ENCODE measurements around the gene COPZ1. TPM values are rescaled to one million over a fixed set of nuclear protein-coding genes. Genes with fewer than 3 reads are reported as not detected.
A peak's percentile ranks its signal among the peaks of the same experiment; 100 is the strongest.

The COPZ1 gene
- polyA plus RNA-seq, 2 donors, result 48.8 to 85.0 TPM

DNA sequence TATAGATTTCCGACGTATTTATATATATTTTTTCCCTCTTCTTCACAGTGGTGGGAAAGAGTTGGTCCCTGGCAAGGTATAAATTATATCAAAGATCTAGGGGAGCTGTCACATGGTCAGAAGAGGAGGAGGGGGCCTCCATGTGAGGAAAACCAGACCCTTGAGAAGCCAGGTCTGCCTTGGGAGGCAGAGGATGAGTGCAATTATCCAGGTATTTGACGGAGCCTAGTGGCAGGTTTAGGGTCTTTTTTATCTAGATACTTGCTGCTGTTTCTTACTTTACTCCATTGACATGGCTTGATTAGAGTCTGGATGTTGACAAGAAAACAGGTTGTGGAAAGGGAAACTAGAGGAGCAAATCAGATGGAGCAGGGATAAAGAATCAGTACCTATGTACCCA is 5.5 kb downstream of the COPZ1 start:
- H3K27me3 ChIP-seq (ENCODE audit: control insufficient read depth in 1 of 2, insufficient read depth in 2 of 2, low read length in 2 of 2), result no peaks in the 10 kb centered on the region
- H3K4me3 ChIP-seq (ENCODE audit: low read depth in 1 of 2, low read length in 2 of 2), result no peak overlapping the region
- H3K27ac ChIP-seq (ENCODE audit: low read depth in 2 of 2, low read length in 1 of 2), result no peak overlapping the region
- H3K9me3 ChIP-seq (ENCODE audit: control insufficient read depth in 2 of 2, insufficient read depth in 1 of 2, low read depth in 1 of 2, low read length in 1 of 2), result no peaks in the 10 kb centered on the region
- H3K36me3 ChIP-seq (ENCODE audit: control insufficient read depth in 2 of 2, insufficient read depth in 2 of 2, low read length in 1 of 2), result peaks cover 0 to 2% of the 10 kb centered on the region in 2 donors
- H3K4me1 ChIP-seq (ENCODE audit: control insufficient read depth in 2 of 2, insufficient read depth in 2 of 2, low read length in 1 of 2), result no peaks in the 10 kb centered on the region
- WGBS, 2 donors, result 79% methylated on average over 3 of the region's 3 CpGs

DNA sequence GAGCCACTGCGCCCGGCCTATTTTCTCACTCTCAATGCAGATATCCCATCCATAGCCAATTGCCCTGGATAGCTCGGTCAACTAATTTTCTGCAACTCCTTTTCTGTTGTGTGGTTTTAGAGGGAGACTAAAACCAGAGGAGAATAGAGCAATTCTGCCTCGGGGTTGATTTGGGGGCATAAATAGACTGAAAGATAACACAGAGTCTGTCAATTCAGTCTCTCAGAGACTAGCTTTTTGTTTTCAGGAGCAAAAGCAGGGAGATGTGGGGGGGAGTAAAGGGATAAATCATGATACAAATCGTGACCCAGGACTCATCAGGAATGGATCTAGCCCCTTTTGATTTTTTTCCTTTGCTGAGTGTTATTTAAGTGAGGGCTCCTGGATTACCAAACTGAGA is 6.5 kb downstream of the COPZ1 start:
- H3K4me3 ChIP-seq (ENCODE audit: low read depth in 1 of 2, low read length in 2 of 2), result no peak overlapping the region
- WGBS, 2 donors, result 86 to 87% methylated on average over 5 of the region's 5 CpGs
- no peak overlapping the region for H3K27ac ChIP-seq (ENCODE audit: low read depth in 2 of 2, low read length in 1 of 2)
- peaks cover 0 to 2% of the 10 kb centered on the region in 2 donors for H3K36me3 ChIP-seq (ENCODE audit: control insufficient read depth in 2 of 2, insufficient read depth in 2 of 2, low read length in 1 of 2)
- no peaks in the 10 kb centered on the region for H3K4me1 ChIP-seq (ENCODE audit: control insufficient read depth in 2 of 2, insufficient read depth in 2 of 2, low read length in 1 of 2)
- H3K27me3 ChIP-seq (ENCODE audit: control insufficient read depth in 1 of 2, insufficient read depth in 2 of 2, low read length in 2 of 2), result no peaks in the 10 kb centered on the region
- no peaks in the 10 kb centered on the region for H3K9me3 ChIP-seq (ENCODE audit: control insufficient read depth in 2 of 2, insufficient read depth in 1 of 2, low read depth in 1 of 2, low read length in 1 of 2)

DNA sequence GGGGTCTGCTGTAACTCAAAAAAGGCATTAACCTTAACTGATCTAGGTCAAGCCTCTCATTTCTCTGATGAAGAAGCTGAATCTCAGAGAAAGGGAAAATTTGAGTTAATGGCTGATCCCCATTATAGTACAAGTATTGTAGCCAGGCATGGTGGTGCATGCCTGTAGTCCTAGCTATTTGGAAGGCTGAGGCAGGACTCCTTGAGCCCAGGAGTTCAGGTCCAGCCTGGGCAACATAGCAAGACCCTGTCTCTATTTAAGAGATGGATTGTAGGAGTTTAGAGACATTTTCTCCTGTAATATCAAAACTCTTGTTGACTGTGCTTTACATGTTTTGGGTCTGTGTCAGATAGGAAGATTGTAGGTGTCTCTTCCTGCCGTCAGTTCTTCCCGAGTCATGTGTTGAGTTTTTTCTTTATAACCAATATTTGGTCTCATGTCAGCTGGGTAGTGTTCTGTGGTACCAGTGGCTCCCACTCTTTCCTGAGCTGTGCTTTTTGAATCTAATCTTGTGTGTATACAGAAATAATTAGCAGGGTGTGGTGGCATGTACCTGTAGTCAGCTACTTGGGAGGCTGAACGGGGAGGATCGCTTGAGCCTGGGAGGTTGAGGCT is 8.6 kb downstream of the COPZ1 start:
- Histone ChIP-seq H3K27me3 (ENCODE audit: control insufficient read depth in 1 of 2, insufficient read depth in 2 of 2, low read length in 2 of 2) (no peaks in the 10 kb centered on the region), H3K4me1 (ENCODE audit: control insufficient read depth in 2 of 2, insufficient read depth in 2 of 2, low read length in 1 of 2) (no peaks in the 10 kb centered on the region), H3K9me3 (ENCODE audit: control insufficient read depth in 2 of 2, insufficient read depth in 1 of 2, low read depth in 1 of 2, low read length in 1 of 2) (no peaks in the 10 kb centered on the region), H3K36me3 (ENCODE audit: control insufficient read depth in 2 of 2, insufficient read depth in 2 of 2, low read length in 1 of 2) (peaks cover 0 to 2% of the 10 kb centered on the region in 2 donors), H3K27ac (ENCODE audit: low read depth in 2 of 2, low read length in 1 of 2) (no peak overlapping the region), H3K4me3 (ENCODE audit: low read depth in 1 of 2, low read length in 2 of 2) (no peak overlapping the region)
- 93 to 94% methylated on average over 4 of the region's 4 CpGs for WGBS, 2 donors

DNA sequence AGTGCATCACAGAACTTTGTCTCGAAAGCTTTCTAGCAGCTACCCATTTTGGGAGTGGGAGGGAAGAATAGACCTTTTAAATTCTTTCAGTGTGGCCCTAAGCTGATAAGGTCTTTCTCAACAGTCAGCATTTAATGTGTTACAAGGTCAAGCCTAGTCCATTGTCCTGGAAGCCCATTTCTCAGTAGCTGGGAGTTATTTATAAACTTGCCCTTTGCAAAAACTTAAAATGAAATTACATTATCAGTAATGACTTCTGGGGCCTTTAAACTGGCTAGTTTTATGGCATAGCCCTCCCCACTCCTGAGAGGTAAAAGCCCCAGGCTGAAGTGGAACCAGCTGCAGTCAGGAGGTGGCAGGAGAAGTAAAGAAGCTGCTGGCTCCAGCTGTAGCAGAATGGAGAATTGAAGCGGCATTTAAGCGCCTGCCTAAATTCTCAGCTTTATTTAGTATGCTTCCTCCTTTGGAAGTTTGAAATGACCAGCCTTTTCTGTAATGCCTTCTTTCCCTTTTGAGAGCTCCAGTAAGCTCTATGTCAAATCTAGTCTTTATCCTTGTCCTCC is 12.4 kb downstream of the COPZ1 start:
- Histone ChIP-seq H3K4me1 (ENCODE audit: control insufficient read depth in 2 of 2, insufficient read depth in 2 of 2, low read length in 1 of 2) (no peaks in the 10 kb centered on the region), H3K36me3 (ENCODE audit: control insufficient read depth in 2 of 2, insufficient read depth in 2 of 2, low read length in 1 of 2) (peaks cover 4 to 7% of the 10 kb centered on the region in 2 donors), H3K27me3 (ENCODE audit: control insufficient read depth in 1 of 2, insufficient read depth in 2 of 2, low read length in 2 of 2) (no peaks in the 10 kb centered on the region), H3K9me3 (ENCODE audit: control insufficient read depth in 2 of 2, insufficient read depth in 1 of 2, low read depth in 1 of 2, low read length in 1 of 2) (no peaks in the 10 kb centered on the region), H3K27ac (ENCODE audit: low read depth in 2 of 2, low read length in 1 of 2) (no peak overlapping the region), H3K4me3 (ENCODE audit: low read depth in 1 of 2, low read length in 2 of 2) (no peak overlapping the region)
- WGBS, 2 donors, result 45 to 69% methylated on average over 3 of the region's 3 CpGs

DNA sequence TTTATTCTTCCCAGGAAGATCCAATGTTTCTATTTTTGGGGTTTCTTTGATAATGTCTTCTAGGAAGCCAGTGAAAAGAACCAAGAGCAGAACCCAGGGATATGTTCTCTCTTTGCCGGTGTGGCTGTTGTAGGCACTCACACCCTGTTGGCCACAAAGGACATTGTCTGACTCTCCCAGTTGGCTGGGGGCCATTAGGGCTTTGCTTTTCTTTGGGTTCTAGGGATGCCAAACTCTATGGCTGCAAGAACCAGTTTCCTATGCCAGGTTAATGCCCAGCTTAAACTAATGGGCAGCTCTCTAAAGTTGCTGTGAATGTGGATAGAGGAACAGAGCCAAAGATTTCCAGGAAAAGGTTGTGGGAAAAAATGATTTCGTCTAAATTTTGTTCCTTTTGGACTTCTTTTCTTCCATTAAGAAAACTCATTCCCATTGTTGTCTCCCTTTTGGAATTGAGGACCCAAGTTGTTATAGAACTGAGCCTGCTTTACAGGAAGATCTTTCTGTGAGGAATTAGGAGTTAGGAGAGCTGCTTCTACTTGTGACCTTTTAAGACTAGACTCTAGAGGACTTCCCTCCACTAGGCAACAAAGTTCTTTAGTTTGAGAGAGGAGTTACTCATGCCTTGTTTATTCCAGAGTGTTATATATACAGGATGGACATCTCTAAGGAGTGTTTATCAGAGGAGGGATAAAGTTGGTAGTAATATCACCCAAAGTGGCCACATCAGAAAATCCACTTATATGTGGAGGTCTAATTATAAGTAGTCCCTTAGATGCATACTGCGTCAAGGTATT is 13.1 kb downstream of the COPZ1 start:
- no peaks in the 10 kb centered on the region for H3K27me3 ChIP-seq (ENCODE audit: control insufficient read depth in 1 of 2, insufficient read depth in 2 of 2, low read length in 2 of 2)
- H3K36me3 ChIP-seq (ENCODE audit: control insufficient read depth in 2 of 2, insufficient read depth in 2 of 2, low read length in 1 of 2), result peaks cover 9% of the 10 kb centered on the region in 2 donors
- no peaks in the 10 kb centered on the region for H3K9me3 ChIP-seq (ENCODE audit: control insufficient read depth in 2 of 2, insufficient read depth in 1 of 2, low read depth in 1 of 2, low read length in 1 of 2)
- 42 to 54% methylated on average over 3 of the region's 3 CpGs for WGBS, 2 donors
- H3K27ac ChIP-seq (ENCODE audit: low read depth in 2 of 2, low read length in 1 of 2), result peak overlapping the region in 1 of 2 donors; percentile 16
- no peaks in the 10 kb centered on the region for H3K4me1 ChIP-seq (ENCODE audit: control insufficient read depth in 2 of 2, insufficient read depth in 2 of 2, low read length in 1 of 2)
- no peak overlapping the region for H3K4me3 ChIP-seq (ENCODE audit: low read depth in 1 of 2, low read length in 2 of 2)

DNA sequence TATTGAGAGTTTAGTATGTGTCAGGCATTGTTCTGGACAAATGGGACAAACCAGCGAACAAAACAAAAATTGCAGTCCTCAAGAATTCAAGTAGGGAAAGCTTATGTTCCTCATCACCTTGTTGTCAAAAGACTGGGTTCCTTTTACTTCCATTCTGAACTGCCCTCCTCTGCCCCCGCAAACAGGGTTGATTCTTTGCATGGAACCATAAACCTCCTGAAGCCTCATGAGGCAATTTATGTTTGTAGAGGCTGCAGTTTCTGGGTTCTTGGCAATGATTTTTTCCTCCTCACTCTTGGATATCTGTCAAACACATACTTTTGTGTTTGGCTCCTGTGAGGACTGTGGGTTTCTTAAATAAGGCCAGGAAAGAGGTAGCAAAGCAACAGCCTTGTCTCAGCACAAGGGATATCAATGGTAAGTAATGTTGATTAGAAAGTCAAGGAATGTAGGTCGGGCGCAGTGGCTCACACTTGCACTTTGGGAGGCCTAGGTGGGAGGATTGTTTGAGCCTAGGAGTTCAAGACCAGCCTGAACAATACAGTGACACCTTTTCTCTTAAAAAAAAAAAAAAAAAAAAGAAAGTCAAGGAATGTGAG is 13.9 kb downstream of the COPZ1 start:
- Histone ChIP-seq H3K27ac (ENCODE audit: low read depth in 2 of 2, low read length in 1 of 2) (no peak overlapping the region), H3K27me3 (ENCODE audit: control insufficient read depth in 1 of 2, insufficient read depth in 2 of 2, low read length in 2 of 2) (no peaks in the 10 kb centered on the region), H3K4me1 (ENCODE audit: control insufficient read depth in 2 of 2, insufficient read depth in 2 of 2, low read length in 1 of 2) (no peaks in the 10 kb centered on the region), H3K9me3 (ENCODE audit: control insufficient read depth in 2 of 2, insufficient read depth in 1 of 2, low read depth in 1 of 2, low read length in 1 of 2) (no peaks in the 10 kb centered on the region), H3K4me3 (ENCODE audit: low read depth in 1 of 2, low read length in 2 of 2) (no peak overlapping the region), H3K36me3 (ENCODE audit: control insufficient read depth in 2 of 2, insufficient read depth in 2 of 2, low read length in 1 of 2) (peaks cover 12 to 13% of the 10 kb centered on the region in 2 donors)
- 84 to 86% methylated on average over 4 of the region's 4 CpGs for WGBS, 2 donors

DNA sequence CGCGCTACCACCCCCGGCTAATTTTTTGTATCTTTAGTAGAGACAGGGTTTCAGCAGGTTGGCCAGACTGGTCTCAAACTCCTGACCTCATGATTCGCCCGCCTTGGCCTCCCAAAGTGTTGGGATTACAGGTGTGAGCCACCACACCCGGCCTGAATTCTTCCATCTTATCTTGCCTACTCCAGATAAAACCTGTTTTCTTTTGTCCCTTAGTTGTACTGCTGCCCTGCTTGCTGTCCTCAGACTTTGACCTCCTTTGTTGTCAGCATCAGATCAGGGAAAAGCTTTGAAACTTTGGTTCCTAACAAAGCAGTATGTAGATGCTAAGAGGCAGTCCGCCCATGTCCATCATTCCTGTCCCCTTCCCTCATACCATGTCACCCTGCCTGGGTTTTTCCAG is 15.9 kb downstream of the COPZ1 start:
- Histone ChIP-seq H3K4me3 (ENCODE audit: low read depth in 1 of 2, low read length in 2 of 2) (no peak overlapping the region), H3K9me3 (ENCODE audit: control insufficient read depth in 2 of 2, insufficient read depth in 1 of 2, low read depth in 1 of 2, low read length in 1 of 2) (no peaks in the 10 kb centered on the region), H3K27me3 (ENCODE audit: control insufficient read depth in 1 of 2, insufficient read depth in 2 of 2, low read length in 2 of 2) (no peaks in the 10 kb centered on the region), H3K36me3 (ENCODE audit: control insufficient read depth in 2 of 2, insufficient read depth in 2 of 2, low read length in 1 of 2) (peaks cover 12 to 13% of the 10 kb centered on the region in 2 donors), H3K4me1 (ENCODE audit: control insufficient read depth in 2 of 2, insufficient read depth in 2 of 2, low read length in 1 of 2) (no peaks in the 10 kb centered on the region), H3K27ac (ENCODE audit: low read depth in 2 of 2, low read length in 1 of 2) (no peak overlapping the region)
- WGBS, 2 donors, result 83 to 92% methylated on average over 7 of the region's 7 CpGs

DNA sequence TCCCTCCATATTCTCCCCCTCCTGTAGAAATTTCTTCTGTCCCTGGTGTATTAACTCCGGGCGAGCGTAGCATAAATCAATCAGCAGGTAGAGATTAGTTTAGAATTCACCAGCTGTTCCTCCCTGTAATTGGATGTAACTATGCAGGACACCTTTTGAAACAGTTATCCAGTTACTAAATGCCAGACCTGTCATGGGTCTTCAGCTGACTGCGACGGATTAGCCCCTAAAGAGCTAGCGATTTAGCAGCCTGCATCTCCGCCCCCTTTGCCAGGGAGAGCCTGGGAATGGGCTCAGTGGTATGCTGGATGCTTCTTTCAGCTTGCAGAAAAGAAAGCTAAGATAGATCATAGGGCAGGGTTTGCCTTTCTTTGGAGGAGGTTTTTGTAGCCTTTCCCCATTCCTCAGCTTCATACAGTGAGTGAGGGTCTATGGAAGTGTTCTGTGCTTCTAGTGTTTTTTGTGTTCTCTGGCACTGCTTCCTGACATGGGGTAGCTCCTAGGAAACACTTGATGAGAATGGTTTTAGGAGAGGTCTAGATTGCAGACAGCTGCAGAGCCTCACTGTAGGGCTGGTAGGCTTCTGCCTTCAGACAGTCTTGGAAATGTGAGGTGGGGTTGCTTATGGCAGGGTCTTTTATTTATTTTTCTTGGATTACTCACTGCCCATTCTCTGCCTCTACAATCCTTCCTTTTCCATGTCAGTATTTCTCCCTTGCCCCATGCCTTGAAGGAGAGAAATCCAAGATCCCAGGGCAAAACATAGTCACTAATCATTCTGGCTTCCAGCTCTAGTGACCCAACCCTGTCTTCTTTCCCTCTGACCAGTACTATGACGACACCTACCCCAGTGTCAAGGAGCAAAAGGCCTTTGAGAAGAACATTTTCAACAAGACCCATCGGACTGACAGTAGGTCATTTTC is 16.7 kb downstream of the COPZ1 start:
- WGBS, 2 donors, result 83 to 86% methylated on average over 9 of the region's 9 CpGs
- Histone ChIP-seq H3K4me1 (ENCODE audit: control insufficient read depth in 2 of 2, insufficient read depth in 2 of 2, low read length in 1 of 2) (no peaks in the 10 kb centered on the region), H3K4me3 (ENCODE audit: low read depth in 1 of 2, low read length in 2 of 2) (no peak overlapping the region), H3K27ac (ENCODE audit: low read depth in 2 of 2, low read length in 1 of 2) (no peak overlapping the region), H3K36me3 (ENCODE audit: control insufficient read depth in 2 of 2, insufficient read depth in 2 of 2, low read length in 1 of 2) (peaks cover 12 to 13% of the 10 kb centered on the region in 2 donors), H3K27me3 (ENCODE audit: control insufficient read depth in 1 of 2, insufficient read depth in 2 of 2, low read length in 2 of 2) (no peaks in the 10 kb centered on the region), H3K9me3 (ENCODE audit: control insufficient read depth in 2 of 2, insufficient read depth in 1 of 2, low read depth in 1 of 2, low read length in 1 of 2) (no peaks in the 10 kb centered on the region)

DNA sequence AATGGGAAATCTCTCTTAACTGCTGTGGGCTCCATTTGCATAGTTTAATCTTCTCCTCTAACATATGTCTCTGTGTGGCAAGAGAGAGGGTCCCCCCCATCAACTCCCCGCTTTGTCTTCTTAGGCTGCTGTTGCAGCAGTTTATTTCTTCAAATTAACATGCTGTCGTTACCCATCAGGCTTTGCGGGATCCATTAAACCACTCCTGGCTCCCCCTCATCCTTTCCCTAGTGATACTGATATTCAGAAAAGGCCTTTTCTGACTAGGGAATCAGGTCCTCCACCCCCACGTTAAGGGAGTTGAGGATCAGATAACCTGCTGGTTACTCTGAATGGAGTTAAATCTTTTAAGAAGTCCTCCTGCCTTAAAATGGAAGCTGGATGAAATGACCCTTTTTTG is 24.1 kb downstream of the COPZ1 start:
- no peaks in the 10 kb centered on the region for H3K9me3 ChIP-seq (ENCODE audit: control insufficient read depth in 2 of 2, insufficient read depth in 1 of 2, low read depth in 1 of 2, low read length in 1 of 2)
- 88 to 89% methylated on average over 4 of the region's 4 CpGs for WGBS, 2 donors

More for the DNA sequence above, 24.1 kb downstream of the COPZ1 start:
- H3K36me3 ChIP-seq (ENCODE audit: control insufficient read depth in 2 of 2, insufficient read depth in 2 of 2, low read length in 1 of 2), result peaks cover 16 to 17% of the 10 kb centered on the region in 2 donors
- H3K4me1 ChIP-seq (ENCODE audit: control insufficient read depth in 2 of 2, insufficient read depth in 2 of 2, low read length in 1 of 2), result peaks cover 0 to 3% of the 10 kb centered on the region in 2 donors
- no peak overlapping the region for H3K27ac ChIP-seq (ENCODE audit: low read depth in 2 of 2, low read length in 1 of 2)
- no peak overlapping the region for H3K4me3 ChIP-seq (ENCODE audit: low read depth in 1 of 2, low read length in 2 of 2)
- no peaks in the 10 kb centered on the region for H3K27me3 ChIP-seq (ENCODE audit: control insufficient read depth in 1 of 2, insufficient read depth in 2 of 2, low read length in 2 of 2)

Measured in esophagus (tissue), 2 donors.